Astrocyte (in vitro differentiated cells and primary cell): ENCODE measurements around the gene HSPA9.

Source experiments
- CTCF ChIP-seq: IDR thresholded peaks from 2 replicates; pipeline ENCODE4 v1.5.1; 2011; ENCODE audit warnings: low read depth, mild to moderate bottlenecking, inconsistent platforms, low read length, moderate library complexity; ENCODE audit not compliant: insufficient read depth
- EZH2 ChIP-seq: IDR thresholded peaks from 2 replicates; pipeline ENCODE4 v1.6.1; 2012; ENCODE audit warnings: mild to moderate bottlenecking, low read length, inconsistent platforms; ENCODE audit not compliant: insufficient read depth

DNA sequence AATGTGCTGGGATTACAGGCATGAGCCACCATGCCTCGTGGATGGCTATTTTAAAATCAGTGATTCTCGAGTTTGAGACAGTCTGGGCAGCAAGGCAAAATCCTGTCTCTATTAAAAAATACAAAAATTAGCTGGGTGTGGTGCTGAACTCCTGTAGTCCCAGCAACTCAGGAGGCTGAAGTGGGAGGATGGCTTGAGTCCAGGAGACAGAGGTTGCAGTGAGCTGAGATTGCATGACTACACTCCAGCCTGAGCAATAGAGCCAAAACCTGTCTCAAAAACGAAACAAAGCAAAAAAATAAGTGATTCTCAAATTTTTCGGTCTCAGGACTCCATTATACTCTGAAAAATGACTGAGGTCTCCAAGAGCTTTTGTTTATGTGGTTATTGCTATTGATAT is 47.9 kb upstream of the HSPA9 start:
- TF ChIP-seq CTCF: no peak
- TF ChIP-seq EZH2: no peak
